Type B pancreatic cell (in vitro differentiated cells): ENCODE measurements around the gene SERPINA4. TPM values are rescaled to one million over a fixed set of nuclear protein-coding genes. Genes with fewer than 3 reads are reported as not detected.
A peak's percentile ranks its signal among the peaks of the same experiment; 100 is the strongest.

ENCODE experiments used
- DNase-seq: peaks from one replicate; pipeline ENCODE4 v3.0.0; 2021; ENCODE audit warnings: mixed read lengths; ENCODE audit not compliant: unreplicated experiment; ENCODE audit errors: extremely low spot score
- H3K27ac Mint-ChIP-seq: 2 replicates; pipeline ENCODE4 v1.8.0; 2021; ENCODE audit warnings: mild to moderate bottlenecking, mixed read lengths
- H3K27me3 Mint-ChIP-seq: 2 replicates; pipeline ENCODE4 v1.8.0; 2021; ENCODE audit warnings: mixed read lengths
- H3K36me3 Mint-ChIP-seq: 2 replicates; pipeline ENCODE4 v1.8.0; 2021; ENCODE audit warnings: mixed read lengths
- H3K4me1 Mint-ChIP-seq: one replicate; pipeline ENCODE4 v1.8.0; 2021; ENCODE audit warnings: mixed read lengths; ENCODE audit not compliant: unreplicated experiment
- H3K4me3 Mint-ChIP-seq: 2 replicates; pipeline ENCODE4 v1.8.0; 2021; ENCODE audit warnings: mild to moderate bottlenecking, mixed read lengths
- H3K9me3 Mint-ChIP-seq: 2 replicates; pipeline ENCODE4 v1.8.0; 2021; ENCODE audit warnings: mixed read lengths
- total RNA-seq: library from RNA; stranded (reverse); gene quantifications from 2 replicates; pipeline ENCODE4 v1.2.1, GENCODE V29; 2021; ENCODE audit warnings: low replicate concordance
- TF ChIP-seq, protein P1 (sequence below): fragments of 200-600 bp; sonication (generic); conservative IDR thresholded peaks from 2 replicates; pipeline ENCODE4 v1.5.0; 2021; ENCODE audit warnings: antibody characterized with exemption, mild to moderate bottlenecking

The SERPINA4 gene
- total RNA-seq, 1 donor from 2014 or later = 1.4 TPM

GRCh38 chr14:94548131-94548998 is 12.9 kb upstream of the SERPINA4 start:
- Mint-ChIP-seq H3K27me3 (peaks cover 18% of the 10 kb centered on the region), H3K9me3 (peaks cover 5% of the 10 kb centered on the region), H3K36me3 (no peaks in the 10 kb centered on the region), H3K4me3 (no peak overlapping the region), H3K27ac (no peak overlapping the region), H3K4me1 (no peaks in the 10 kb centered on the region)
- TF ChIP-seq, protein P1, sequence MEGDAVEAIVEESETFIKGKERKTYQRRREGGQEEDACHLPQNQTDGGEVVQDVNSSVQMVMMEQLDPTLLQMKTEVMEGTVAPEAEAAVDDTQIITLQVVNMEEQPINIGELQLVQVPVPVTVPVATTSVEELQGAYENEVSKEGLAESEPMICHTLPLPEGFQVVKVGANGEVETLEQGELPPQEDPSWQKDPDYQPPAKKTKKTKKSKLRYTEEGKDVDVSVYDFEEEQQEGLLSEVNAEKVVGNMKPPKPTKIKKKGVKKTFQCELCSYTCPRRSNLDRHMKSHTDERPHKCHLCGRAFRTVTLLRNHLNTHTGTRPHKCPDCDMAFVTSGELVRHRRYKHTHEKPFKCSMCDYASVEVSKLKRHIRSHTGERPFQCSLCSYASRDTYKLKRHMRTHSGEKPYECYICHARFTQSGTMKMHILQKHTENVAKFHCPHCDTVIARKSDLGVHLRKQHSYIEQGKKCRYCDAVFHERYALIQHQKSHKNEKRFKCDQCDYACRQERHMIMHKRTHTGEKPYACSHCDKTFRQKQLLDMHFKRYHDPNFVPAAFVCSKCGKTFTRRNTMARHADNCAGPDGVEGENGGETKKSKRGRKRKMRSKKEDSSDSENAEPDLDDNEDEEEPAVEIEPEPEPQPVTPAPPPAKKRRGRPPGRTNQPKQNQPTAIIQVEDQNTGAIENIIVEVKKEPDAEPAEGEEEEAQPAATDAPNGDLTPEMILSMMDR = no peak
- DNase-seq = no peak

GRCh38 chr14:94548999-94549985 is 11.9 kb upstream of the SERPINA4 start:
- peaks cover 5% of the 10 kb centered on the region for H3K9me3 Mint-ChIP-seq

GRCh38 chr14:94550041-94550440 is 11.2 kb upstream of the SERPINA4 start:
- no peaks in the 10 kb centered on the region for H3K36me3 Mint-ChIP-seq
- H3K9me3 Mint-ChIP-seq = peaks cover 9% of the 10 kb centered on the region
- TF ChIP-seq, protein P1 = no peak
- no peak for DNase-seq
- no peak overlapping the region for H3K4me3 Mint-ChIP-seq
- no peak overlapping the region for H3K27ac Mint-ChIP-seq
- H3K27me3 Mint-ChIP-seq = peaks cover 20% of the 10 kb centered on the region
- H3K4me1 Mint-ChIP-seq = no peaks in the 10 kb centered on the region

More at GRCh38 chr14:94548999-94549985, 11.9 kb upstream of the SERPINA4 start:
- DNase-seq = peak; percentile 84
- no peaks in the 10 kb centered on the region for H3K36me3 Mint-ChIP-seq
- no peaks in the 10 kb centered on the region for H3K4me1 Mint-ChIP-seq
- H3K4me3 Mint-ChIP-seq = no peak overlapping the region
- no peak overlapping the region for H3K27ac Mint-ChIP-seq
- peaks cover 18% of the 10 kb centered on the region for H3K27me3 Mint-ChIP-seq
- TF ChIP-seq, protein P1 = peak; percentile 97

DNA sequence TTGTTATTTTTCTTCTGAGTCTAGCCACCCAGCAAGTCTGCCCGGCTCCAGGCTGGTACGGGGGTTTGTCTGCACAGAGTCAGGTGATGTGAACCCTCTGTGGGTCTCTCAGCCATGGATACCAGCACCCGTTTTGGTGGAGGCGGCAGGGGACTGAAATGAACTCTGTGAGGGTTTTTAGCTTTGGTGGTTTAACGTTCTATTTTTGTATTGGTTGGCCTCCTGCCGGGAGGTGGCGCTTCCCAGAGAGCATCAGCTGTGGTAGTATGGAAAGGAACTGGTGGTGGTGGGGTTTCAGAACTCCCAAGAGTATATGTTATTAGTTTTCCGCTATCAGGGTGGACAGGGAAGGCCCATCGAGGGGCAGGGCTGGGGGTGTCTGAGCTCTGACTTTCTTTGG is 5.3 kb upstream of the SERPINA4 start:
- no peak for DNase-seq
- H3K27ac Mint-ChIP-seq = no peak overlapping the region
- H3K27me3 Mint-ChIP-seq = peaks cover 20% of the 10 kb centered on the region
- no peak overlapping the region for H3K4me3 Mint-ChIP-seq
- H3K4me1 Mint-ChIP-seq = no peaks in the 10 kb centered on the region
- peaks cover 13% of the 10 kb centered on the region for H3K9me3 Mint-ChIP-seq
- TF ChIP-seq, protein P1 = no peak
- H3K36me3 Mint-ChIP-seq = no peaks in the 10 kb centered on the region

DNA sequence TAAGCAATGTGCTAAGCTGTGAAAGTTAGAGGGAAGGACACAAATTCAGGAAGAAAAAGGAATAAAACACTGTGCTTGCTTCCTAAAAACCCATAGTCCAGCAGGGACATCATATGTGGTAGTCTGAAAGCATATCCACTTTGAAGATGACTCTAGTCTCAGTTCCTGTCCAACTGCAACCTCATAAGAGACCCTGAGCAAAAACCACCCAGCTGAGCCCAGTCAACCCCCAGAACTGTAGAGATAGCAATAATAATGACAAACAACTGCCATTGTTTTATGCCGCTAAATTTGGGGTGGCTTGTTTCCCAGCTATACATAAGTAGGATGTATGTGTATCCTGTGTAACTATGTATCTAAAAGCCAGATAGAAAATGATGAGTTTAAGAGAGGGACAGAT is 3.9 kb upstream of the SERPINA4 start:
- TF ChIP-seq, protein P1 = no peak
- H3K9me3 Mint-ChIP-seq = peaks cover 13% of the 10 kb centered on the region
- DNase-seq = no peak
- H3K4me1 Mint-ChIP-seq = no peaks in the 10 kb centered on the region
- no peaks in the 10 kb centered on the region for H3K36me3 Mint-ChIP-seq
- H3K4me3 Mint-ChIP-seq = no peak overlapping the region
- peaks cover 10% of the 10 kb centered on the region for H3K27me3 Mint-ChIP-seq
- no peak overlapping the region for H3K27ac Mint-ChIP-seq
